GM06990 (cell line): Measurements from ENCODE around the gene ADAMTS3.

Experiments used
- DNase-seq: peaks from one replicate; pipeline ENCODE4 v3.0.0-alpha.2; 2011; ENCODE audit not compliant: insufficient read length; ENCODE audit errors: extremely low read depth
- H3K27me3 ChIP-seq: replicated peaks from 2 replicates; pipeline ENCODE4 v1.6.0; 2011; ENCODE audit warnings: low read length; ENCODE audit not compliant: control insufficient read depth, insufficient read depth
- H3K36me3 ChIP-seq: 2 replicates; pipeline ENCODE4 v1.5.1; 2011; ENCODE audit warnings: low read length; ENCODE audit not compliant: control insufficient read depth, insufficient read depth
- H3K4me3 ChIP-seq: replicated peaks from 2 replicates; pipeline ENCODE4 v1.5.1; 2011; ENCODE audit warnings: low read depth, mild to moderate bottlenecking, control low read depth, low read length
- TF ChIP-seq, protein P1 (sequence below): IDR thresholded peaks from 2 replicates; pipeline ENCODE4 v1.5.1; 2011; ENCODE audit warnings: low read length, control low read depth, mild to moderate bottlenecking, inconsistent platforms; ENCODE audit not compliant: insufficient read depth, poor library complexity, severe bottlenecking

Gene ADAMTS3

DNA sequence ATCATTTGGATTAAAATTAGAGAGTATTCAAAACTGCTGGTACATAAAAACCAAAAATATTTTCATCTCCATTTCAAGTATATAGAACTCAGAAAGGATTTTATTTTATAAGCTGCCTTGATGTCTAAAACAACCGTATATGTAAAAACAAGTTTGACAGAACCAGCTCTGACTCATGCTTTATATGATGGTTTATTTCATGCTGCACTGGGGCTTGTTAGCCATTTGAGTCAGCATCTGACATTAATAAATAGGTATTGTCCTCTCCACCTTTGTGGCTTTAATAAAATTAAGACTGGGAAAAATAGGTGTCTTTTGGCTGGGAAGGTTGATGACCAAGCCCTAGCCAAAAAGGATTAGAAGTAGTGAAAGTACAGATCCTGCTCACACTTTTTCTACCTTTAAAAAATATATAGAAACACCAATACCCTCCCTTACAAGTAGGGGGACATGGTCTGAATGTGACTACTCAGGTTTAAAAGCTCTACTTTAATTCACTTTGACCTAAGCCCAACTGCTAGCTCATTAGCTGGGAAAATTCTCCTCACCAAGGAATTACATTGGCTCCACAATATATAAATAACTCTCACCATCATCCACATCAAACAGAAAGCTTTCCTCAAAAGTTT is 228.1 kb downstream of the ADAMTS3 start:
- H3K36me3 ChIP-seq = no peaks in the 10 kb centered on the region
- H3K4me3 ChIP-seq = no peak overlapping the region
- H3K27me3 ChIP-seq = no peaks in the 10 kb centered on the region
- no peak for DNase-seq
- TF ChIP-seq, protein P1, sequence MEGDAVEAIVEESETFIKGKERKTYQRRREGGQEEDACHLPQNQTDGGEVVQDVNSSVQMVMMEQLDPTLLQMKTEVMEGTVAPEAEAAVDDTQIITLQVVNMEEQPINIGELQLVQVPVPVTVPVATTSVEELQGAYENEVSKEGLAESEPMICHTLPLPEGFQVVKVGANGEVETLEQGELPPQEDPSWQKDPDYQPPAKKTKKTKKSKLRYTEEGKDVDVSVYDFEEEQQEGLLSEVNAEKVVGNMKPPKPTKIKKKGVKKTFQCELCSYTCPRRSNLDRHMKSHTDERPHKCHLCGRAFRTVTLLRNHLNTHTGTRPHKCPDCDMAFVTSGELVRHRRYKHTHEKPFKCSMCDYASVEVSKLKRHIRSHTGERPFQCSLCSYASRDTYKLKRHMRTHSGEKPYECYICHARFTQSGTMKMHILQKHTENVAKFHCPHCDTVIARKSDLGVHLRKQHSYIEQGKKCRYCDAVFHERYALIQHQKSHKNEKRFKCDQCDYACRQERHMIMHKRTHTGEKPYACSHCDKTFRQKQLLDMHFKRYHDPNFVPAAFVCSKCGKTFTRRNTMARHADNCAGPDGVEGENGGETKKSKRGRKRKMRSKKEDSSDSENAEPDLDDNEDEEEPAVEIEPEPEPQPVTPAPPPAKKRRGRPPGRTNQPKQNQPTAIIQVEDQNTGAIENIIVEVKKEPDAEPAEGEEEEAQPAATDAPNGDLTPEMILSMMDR = no peak

DNA sequence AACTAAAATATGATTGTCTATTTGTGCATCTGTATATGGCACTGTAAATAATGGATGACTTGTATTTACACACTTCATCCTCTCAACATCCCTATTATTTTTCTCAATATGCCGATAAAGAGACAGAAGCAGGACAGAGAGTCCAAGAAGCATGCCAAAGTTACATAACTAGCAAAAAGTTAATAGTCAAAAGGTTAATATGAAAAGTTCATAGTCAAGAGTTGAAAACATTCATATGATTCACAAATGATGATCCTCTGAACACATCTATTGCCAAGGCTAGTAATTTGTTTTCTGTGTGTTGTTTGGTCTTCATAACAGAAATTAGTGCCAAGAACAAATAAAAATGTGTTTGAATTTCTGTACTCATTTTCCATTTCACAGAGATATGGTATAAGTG is 231.0 kb downstream of the ADAMTS3 start:
- TF ChIP-seq, protein P1 = no peak
- no peak for DNase-seq
- Histone ChIP-seq H3K36me3 (no peaks in the 10 kb centered on the region), H3K27me3 (no peaks in the 10 kb centered on the region), H3K4me3 (no peak overlapping the region)

DNA sequence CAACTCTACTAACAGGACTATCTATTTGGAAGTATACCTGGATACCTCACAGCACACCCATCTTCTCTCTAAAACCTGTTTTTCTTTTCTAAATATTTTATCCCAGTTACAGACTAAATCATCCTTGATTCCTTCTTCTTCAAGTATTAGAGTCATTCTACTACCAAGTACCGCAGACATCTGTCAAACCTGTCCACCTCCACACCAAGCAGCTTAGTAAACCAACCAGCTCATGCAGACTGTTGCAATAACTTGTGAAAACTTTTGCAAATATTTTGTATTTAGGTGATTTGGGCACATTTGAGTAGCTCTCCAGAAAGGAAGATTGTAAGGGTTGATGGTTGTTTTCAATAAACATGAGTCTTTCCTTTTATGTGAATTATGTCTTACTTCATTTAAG is 238.6 kb downstream of the ADAMTS3 start:
- TF ChIP-seq, protein P1 = no peak
- no peak overlapping the region for H3K4me3 ChIP-seq
- H3K27me3 ChIP-seq = no peaks in the 10 kb centered on the region
- no peak for DNase-seq
- H3K36me3 ChIP-seq = no peaks in the 10 kb centered on the region

DNA sequence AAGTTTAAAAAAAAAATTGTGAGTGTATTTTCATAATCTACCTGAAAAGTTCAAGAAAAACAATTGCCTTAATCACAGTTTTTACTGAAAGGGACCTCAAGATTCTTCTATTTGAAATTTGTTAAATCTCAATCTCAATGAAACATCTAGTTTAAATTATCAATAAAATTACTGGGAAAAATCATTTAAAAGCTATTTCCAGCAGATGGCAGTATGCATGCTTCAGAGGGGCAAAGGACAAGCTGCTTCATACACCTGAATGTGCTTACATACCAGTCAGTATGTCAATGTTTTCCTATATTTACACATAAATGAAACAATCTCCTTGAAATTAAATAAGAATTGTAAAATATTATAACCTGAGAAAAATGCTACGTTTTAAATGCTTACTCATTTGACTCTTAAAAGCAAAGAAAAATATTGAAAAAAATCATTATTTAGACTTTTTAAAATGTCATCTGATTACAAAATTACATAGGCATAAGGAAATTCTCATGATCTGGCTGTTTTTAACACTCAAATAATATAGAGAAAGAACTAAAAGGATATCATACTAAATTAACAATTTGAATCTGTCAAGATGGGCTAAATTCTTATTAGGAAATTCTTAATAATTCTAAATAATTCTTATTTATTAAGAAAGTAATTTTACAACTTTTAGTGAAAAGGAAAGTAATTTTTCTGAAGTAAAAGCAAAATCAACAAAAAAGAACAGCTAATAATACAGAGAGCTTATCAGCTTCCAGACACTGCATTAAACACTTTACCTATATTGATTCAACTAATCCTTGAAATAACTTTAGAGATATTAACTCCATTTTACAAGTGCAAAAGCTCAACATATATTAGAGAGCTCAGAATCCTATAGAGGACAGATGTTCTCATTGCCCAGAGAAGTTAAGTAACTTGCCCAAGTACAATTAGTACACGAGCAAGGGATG is 242.1 kb downstream of the ADAMTS3 start:
- TF ChIP-seq, protein P1 = peak; percentile 53
- H3K36me3 ChIP-seq = no peaks in the 10 kb centered on the region
- DNase-seq = no peak

DNA sequence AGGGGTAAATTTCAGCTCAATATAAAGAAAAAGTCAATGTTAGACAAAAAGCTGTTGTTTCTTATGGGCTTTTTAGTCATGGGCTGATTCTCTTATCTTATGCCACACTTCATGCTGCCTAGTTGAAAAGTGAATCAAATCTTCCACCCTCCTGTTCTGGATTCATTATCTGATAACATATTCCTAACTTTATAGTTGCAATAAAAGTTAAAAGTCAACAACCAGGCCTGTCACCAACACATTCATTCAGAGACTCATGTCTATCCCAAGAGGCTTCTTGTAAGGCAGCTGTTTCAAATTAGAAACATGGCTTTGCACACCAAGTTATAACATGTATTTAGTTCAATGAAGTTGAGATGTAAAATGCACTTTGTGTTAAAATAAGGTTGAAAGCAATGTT is 243.8 kb downstream of the ADAMTS3 start:
- TF ChIP-seq, protein P1 = no peak
- Histone ChIP-seq H3K36me3 (no peaks in the 10 kb centered on the region), H3K4me3 (no peak overlapping the region), H3K27me3 (no peaks in the 10 kb centered on the region)
- no peak for DNase-seq

More for the DNA sequence above, 242.1 kb downstream of the ADAMTS3 start:
- no peaks in the 10 kb centered on the region for H3K27me3 ChIP-seq
- H3K4me3 ChIP-seq = no peak overlapping the region
